Activated CD4-positive, alpha-beta T cell treated with anti-CD3 and anti-CD28 coated beads, Interleukin-2, amount 50 U/mL, for 24 hours (primary cell): ENCODE results near the gene PIR.

Experiments
- DNase-seq, 2 donors: peaks; one replicate each; pipeline ENCODE4 v3.0.0-alpha.2; 2020; ENCODE audit warnings: low read depth in 1 of 2, low spot score in 1 of 2

The PIR gene

DNA sequence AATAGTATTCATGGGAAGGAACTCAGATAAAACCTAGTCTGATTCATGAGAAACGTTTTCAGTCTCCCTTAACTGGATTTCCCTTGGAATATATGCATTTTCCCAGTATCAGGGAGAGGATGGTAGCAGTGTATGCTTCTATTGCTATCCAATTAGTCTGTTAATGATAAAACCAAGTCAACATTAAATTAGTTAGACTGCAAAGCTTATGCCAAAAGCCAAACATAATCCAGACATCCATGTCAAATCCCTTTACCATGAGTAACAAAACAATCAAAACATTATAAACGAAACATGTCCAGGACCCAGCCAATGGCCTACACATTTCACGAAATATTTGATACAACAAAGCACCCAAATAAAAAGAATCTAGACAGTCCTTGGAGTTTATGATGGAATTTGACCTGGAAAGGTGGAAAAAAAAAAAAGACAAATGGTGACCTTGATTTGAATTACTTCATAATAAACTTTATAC lies 74.4 kb downstream of the PIR start:
- no peak for DNase-seq

DNA sequence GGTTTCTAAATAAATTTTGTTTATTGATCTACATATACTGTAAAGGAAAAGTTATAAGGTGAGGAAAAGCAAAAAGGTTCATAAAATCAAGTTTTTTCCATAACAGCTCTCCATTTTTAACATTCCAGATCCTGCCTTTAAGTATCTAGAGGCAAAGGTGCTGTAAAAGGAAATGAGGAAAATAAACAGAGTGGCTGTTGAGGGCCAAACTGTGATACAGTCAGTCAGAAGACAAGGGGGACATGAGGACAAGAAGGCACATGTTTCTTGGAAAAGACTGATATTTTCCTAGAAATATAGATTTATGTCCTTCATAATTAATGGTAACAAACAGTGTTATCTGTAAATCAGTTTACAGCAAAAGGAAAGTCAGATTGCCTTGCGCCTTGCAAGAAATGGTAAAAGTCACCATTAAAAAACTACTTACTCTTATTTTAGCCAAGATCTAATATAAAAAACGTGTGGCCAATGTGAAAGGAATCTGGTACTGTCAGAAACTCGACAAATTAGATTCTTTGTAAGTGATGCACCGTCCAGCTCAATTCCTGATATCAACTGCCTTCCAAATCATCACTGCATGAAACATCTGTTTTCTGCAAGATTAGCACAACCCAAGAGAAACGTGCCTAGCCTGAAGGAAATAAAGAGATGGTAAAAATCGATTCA lies 75.0 kb downstream of the PIR start:
- DNase-seq, result no peak

DNA sequence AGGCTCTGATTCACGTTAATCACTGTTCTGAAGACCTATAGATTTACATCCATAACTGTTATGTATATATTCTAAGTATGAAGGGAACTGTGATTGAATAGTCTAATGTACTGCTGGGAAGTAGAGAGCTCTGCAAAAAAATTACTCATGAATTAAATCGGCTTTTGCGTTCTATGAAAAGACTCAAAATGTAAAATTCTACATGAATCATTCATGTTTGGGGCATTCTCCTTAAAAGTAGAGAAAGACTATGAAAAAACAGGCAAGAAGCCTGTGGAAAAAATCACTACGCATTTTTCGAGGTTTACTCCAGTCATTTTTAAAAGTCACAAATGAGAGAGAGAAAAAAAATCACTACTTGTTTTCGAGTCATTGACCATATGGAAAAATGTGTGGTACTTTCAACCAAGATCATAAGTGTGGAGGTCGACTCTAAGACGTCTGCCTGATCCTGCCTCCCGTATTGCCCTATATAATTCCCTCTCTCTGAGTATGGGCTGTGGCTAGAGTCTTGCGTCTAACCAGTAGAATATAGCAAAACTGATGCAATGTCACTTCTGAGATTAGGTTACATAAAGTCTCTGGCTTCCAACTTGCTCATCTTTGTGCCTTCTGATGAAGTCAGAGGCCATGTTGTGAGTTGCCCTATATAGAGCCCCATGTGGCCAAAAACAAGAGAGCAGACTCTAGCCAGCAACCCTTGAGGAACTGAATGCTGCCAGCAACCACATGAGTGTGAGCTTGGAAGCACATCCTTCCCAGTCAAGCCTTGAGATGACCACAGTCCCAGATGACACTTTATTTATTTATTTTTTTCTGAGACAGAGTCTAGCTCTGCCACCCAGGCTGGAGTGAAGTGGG lies 76.8 kb downstream of the PIR start:
- no peak for DNase-seq

DNA sequence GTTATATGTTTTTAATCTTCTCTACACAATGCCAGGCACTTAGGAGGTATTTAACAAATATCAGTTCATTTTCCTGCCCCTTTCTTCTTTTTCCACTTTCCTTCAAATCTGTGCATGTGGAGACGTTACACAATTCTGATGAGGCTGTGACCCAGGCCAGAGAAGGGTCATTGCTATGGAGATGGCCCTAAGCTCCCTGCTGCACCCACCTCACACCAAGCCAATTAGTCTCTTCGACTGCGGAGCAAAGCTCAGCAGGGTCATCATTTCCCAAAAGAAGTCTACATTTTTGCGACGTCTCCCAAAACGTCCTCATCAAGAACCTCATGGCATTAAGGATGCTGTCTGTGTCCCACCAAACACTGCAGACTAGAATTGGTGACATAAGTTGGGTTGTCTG lies 80.0 kb downstream of the PIR start:
- DNase-seq, result no peak

DNA sequence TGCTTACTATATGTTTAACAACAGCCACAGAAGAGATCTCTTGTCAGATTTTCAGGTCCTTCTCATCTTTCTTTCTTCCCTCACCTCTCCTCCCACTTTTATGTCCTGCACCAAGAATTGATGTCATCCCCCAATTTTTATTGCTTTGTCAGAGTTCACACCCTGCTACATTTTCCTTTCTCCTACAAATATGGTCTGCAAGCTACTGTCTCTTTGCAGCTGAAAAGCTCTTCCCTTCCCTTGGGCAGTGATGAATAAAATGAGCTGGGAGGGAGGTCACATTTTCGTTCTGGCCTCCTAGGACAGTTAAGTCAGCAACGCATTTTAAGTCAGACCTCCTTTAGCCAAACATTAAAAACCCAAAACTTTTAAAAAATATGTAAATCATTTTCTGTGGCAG lies 82.2 kb downstream of the PIR start:
- no peak for DNase-seq

DNA sequence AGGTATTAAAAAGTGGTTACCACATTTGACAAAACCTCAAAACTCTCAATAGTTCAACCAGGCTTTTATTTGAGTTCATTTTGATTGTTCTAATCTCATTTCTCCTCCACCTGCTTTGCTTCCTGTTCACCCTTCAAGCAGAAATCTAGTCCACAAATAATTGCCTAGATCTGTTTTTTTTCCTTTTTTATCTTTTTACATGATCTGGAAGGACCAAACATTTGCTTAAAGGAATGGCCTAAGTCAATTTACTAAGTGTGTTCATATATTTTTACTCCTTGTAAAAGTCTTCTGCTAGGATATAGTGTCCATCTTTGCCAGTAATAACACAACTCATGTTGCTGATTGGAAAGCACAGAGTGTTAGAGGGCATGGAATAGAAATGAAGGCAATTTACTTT lies 82.7 kb downstream of the PIR start:
- no peak for DNase-seq

DNA sequence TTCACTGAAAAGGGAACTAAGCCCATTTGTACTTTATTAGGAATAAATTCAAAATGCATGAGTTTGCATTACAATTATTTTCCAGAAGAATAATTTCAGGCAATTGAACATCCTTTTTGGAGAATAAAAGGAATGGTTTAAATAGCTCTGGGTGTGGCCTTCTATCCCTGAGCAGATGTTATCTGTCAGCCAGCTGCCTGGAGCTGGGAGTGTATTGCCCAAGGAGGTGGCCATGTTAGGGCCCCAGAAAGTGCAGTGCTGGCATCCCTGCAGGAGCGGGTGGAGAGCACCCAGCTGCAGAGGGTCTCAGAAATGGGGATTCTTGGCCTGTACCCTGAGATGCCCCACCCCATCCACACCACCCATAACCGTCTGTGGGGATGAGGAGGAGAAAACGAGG lies 87.3 kb downstream of the PIR start:
- DNase-seq, result no peak

DNA sequence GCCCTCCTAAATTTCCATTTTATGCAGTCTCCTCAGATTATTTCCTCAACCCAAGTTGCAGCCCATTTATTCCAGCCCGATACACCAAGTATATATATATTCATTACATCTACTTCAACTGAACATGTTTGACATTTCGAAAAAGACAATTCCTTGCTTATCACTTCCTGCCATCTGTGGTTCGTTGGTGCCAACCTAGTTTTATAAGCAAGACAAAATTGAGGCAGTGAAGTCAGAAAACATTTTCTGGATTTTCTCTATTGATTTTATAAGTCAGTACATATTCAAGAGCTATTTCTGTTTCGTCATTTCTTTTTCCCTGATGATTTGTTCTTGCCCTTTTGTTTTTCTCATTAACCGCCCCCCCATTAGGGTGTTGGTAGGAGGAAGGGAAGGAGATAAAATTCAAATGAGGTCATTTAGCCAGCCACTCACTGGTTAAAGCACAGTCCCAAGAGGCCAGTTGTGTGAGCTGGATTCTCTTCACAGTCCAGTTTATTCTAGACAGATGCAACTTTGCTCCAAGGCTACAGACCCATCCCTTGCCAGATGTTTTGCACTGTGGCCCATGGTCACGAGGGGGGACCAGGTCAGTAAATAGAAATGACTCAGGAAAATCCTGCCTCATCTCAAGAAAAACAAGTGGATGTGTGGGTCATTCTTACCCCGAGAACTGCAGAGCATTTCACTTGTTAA lies 88.6 kb downstream of the PIR start:
- DNase-seq, result no peak

DNA sequence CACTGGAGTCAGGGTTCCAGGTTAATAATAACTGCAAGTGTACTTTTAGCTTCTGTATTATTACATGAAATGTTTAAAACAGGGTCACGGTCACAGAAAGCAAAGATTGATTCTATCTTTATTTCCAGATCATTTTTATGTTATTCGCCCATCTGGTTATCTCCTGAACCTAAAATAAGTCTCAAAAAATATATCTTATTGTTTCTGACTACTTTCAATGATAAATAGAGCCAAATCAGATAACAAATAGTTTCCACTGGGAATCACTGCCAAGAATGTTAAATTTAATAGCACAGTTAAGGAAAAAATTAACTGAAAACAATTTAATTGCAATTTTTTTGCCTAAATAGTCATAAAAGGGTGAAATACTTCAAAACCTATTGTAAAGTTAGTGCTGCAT lies 91.8 kb downstream of the PIR start:
- DNase-seq, result no peak

DNA sequence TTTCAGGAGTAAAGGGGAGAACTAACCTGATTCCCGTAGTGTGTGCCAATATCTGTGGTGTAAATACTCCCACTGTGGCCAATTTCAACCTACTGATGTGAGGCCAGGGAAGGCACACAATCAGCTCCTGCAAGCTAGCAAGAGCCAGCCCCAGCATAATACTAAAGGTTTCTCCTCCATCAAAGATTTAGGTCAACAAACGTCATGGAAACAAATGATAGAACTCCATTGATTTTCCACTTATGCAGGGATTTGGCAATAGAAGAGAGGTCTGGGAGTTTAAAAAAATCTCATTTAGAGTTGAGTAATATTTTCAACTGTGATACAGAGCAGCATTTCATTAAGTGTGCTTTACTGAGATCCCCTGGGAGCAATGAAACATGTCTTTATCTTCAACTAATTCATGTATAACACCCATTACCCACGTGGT lies 93.2 kb downstream of the PIR start:
- DNase-seq, result no peak

DNA sequence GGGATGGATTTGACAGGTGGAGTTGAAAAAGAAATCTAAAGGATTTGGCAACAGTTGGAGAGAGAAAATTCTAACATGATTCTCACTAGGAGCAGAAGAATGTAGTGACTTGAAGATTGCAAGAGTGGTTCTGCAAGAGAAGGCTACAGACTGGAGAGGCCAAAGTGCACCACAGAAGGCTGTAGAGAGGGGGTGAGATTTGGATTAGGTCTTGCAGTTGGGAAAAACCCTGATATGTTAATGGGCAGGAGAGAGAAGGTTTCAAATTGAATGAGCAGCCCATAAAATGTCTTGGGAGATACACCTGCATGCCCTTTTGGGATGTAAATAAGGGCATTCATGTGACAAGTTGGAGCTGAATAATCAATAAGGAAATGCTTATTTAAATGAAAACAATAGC lies 94.3 kb downstream of the PIR start:
- DNase-seq, result no peak

DNA sequence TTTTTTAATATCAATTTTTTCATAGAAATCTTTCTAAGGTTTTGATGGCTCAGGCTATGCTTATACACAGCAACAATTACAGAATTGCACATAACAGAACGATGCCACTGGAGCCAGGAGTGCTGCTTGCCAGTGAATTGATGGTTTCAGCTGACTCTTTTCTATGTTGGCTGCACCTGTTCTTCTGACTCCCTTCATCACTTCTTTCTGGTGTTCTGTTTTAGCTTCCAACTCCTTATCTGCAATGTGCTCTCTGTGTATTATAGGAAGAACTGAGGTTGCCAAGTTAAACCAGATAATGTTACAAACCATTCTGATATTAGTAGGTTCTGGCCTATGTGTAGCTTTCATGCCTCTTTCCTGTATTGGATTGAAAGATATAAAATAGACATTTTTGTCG lies 97.3 kb downstream of the PIR start:
- DNase-seq, result no peak

DNA sequence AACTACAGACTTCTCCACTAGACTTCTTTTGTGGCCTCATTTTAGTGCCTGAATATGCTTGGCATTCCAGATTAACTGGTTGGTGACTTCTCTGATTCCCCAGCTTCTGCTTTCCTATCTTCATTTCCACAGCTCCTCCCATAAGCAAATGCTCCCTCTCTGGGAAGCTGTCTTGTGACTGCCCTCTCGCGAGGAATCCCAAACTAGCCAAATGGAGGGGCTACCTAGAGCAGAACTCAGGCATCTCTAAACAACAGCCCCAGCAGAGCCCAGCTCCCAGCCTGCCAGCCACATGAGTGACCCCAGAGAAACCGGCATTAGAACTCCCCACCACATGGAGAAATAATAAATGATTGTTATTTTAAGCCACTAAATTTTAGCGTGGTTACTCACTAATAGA lies 101.3 kb downstream of the PIR start:
- no peak for DNase-seq

DNA sequence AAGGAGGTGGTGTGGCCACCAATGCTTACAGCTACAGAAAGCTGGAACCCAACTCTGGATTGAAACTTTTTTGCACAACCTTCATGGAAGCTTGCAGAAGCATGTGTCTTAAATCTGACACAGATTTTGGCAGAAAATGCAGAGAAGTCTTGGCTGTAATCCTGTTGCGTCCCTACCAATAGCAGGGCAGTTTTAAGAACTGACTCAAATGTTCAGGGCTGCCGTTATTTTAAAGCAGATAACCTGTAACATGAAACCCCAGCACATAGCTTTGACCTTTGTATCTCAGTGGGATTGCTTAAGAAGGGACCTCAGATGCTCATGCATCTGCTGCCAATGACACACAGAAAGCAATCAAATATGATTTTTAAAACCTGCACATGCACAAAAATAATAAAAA lies 108.8 kb downstream of the PIR start, which contains the start of gene VEGFD:
Gene VEGFD, minus strand, starts transcription at position 110 of the 400 bp plus-strand sequence. CDS start 467 bp downstream, outside the sequence.
- DNase-seq, result no peak

DNA sequence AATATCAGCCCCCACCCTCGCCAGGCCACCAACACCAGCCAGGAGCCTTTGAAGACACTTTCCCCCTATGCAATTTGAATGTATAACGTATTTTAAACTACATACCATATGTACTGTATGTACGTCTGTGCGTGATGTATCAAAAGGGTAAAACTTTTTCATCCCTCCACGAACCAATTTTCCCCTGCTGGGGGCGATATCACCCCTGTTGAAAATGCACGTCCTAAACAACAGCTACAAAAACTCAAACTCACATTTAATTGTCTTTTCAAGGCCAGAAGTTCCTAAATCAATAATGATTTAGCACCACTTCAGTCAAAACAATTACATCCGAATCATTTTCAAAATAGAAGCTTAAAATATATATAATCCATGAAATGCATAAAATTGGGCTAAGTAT lies 110.3 kb downstream of the PIR start:
- no peak for DNase-seq

DNA sequence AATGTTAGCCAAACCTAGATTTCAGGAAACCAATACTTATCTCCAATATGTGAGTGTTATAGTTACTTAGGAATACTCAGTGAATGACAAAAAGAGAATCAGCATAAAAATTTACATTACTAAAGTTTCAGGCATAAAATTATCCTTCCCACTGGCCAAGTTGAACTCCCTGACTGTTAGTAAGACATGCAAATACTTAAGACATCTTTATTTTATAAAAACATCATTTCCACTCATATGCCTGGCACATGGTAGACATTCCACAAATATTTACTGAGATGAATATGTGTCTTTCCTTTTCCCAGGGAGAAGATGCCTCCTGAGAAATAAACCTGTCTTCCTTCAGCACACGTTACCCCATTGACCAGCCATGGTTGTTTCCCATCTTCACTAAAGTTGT lies 116.2 kb downstream of the PIR start:
- DNase-seq, result no peak

DNA sequence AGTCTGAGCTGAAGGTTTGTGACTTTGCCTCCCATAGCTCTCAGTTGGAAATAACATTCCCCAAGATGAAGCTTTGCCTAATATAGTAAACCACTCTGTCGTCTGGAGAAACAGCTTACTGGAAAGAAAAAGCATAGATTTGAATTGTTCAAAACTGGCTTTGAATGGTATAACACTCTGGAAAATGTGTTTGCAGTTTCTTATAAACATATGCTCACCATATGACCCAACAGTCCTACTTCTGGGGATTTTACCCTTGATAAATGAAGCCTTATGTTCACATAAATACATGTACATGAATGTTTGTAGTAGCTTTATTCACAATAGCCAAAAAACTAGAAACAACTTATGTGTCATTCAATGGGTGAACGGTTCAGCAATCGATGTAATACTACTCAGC lies 119.2 kb downstream of the PIR start:
- no peak for DNase-seq

DNA sequence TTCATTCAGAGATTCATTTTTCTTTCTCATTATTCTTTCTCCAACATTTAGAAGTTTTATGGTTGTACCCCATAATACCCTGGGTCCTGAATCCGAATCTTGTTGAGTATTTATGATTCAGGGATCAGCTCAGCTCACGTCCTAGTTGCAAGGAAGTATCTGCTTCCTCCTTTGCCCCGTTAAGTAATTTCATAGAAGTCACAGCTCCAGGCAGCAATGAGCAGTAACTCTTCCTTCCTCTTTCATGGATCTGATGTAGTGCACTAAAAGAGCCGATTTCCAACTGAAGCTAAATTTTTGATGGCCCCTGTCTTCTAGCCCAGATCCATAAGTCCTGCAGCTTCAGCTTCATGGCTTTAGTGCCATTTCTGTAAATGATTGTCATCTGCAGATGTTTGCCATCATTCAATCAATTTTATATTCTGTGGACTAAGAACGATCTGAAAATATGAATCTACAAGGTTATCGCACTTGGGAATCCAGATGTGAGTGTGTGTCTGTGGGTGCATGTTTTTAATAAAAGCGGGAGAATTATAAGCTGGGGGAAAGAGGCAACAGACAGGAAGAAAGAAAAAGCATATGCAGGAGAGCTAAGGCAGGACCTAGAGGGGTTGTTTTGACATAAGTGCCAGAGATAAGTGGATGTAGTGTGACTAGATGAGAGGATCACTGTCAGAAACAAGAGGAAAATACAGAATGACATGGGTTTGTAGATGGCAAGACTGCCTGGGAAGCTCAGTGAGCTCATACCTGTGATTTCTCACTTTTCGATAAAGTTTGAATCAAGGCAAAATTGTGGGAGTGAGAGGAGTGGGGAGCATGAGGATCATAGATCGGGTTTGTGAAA lies 126.4 kb downstream of the PIR start:
- DNase-seq, result no peak

DNA sequence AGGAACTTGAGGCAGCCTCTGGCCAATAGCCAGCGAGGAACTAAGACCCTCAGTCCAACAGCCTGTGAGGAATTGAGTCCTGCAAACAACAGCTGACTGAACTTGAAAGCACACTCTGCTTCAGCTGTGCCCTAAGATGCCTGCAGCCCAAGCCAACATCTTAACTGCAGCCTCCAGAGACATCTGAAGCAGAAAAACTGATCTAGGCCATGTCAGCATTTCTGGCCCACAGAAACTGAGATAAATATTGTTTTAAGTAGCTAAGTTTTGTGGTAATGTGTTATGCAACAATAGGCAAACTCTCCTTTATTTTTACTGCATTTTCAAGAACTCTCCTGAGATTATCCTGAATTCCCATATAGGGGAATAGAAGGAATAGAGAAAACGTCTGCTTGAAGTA lies 133.4 kb downstream of the PIR start:
- DNase-seq, result no peak

DNA sequence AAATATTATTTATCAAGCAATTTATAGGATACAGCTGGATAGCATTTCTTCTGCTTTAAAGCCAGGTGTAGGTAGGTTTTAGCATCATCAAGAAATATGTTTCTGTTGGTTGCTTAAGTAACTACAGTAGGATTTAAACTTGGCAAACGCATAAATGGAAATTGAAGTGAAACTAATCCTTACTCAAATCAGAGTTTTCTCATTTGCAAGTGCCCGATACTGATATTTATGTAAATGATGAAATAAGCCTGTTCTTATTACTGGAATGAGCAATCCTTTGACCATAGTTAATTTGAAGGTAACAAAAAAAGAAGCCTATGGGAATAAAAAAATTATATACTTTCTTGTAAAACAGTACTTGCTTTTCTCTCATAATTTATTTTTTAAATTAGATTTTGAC lies 134.6 kb downstream of the PIR start:
- no peak for DNase-seq

DNA sequence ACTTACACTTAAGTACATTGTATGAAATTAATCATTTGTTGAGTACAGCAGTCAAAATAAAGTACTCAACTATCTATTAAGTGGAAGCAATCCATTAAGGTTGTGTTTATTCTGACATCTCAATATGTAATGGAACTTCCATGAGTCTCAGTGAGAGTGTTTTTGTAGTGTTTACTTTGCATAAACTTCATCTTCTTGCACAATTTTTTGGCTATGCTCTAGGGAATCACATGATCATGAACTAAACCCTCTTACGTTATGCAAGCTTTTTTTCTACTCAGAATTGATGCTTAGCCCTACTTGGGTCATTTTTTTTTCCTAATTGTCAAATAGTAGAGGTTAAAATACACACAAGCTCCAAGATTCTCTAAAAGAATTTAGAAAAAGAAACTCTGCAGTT lies 136.7 kb downstream of the PIR start:
- DNase-seq, result no peak
